ENCODE data around the gene CFAP20DC. TPM values are rescaled to one million over a fixed set of nuclear protein-coding genes. Genes with fewer than 3 reads are reported as not detected.

The CFAP20DC gene
- total RNA-seq, 1 donor from 2014 or later, result 0.57 TPM

DNA sequence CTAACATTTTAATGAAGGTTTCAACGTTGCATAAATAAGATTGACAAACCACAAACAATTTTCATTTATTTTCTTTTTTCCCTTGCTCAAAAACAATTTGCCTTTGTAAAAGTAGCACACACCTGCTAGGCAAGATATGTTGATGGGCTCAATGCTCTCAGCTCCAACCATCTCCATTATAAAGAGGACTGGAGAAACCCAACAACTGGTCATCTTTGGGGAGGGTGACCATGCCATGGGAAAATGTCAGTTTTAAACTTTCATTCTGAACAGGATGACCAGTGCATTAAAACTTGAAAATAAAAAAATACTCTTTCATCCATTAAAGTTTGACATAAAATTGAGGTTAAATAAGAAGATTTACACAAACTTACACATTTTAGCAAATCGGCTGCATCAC is 183.7 kb downstream of the CFAP20DC start:
- Histone ChIP-seq H3K4me1 (ENCODE audit: insufficient read depth, low read length) (no peaks in the 10 kb centered on the region), H3K36me3 (ENCODE audit: insufficient read depth, low read length) (no peaks in the 10 kb centered on the region), H3K79me2 (ENCODE audit: insufficient read depth, low read length) (no peaks in the 10 kb centered on the region), H3K9ac (ENCODE audit: low read length) (no peak overlapping the region), H3K27ac (ENCODE audit: low read depth, low read length) (no peak overlapping the region), H2AFZ (ENCODE audit: low read depth, low read length) (no peak overlapping the region), H3K4me2 (ENCODE audit: low read length) (no peak overlapping the region), H4K20me1 (ENCODE audit: insufficient read depth, low read length) (no peaks in the 10 kb centered on the region), H3K4me3 (ENCODE audit: insufficient read depth, low read depth, low read length) (no peak overlapping the region), H3K27me3 (ENCODE audit: insufficient read depth, low read length) (no peaks in the 10 kb centered on the region), H3K9me3 (ENCODE audit: insufficient read depth, low read depth, low read length) (no peaks in the 10 kb centered on the region)
- Mint-ChIP-seq H3K9me3 (ENCODE audit: unreplicated experiment) (no peaks in the 10 kb centered on the region), H3K27ac (ENCODE audit: unreplicated experiment) (no peak overlapping the region), H3K4me3 (ENCODE audit: unreplicated experiment) (no peak overlapping the region), H3K36me3 (ENCODE audit: low read depth, unreplicated experiment) (no peaks in the 10 kb centered on the region), H3K27me3 (ENCODE audit: low read depth, unreplicated experiment) (no peaks in the 10 kb centered on the region), H3K4me1 (ENCODE audit: low read depth, unreplicated experiment) (no peaks in the 10 kb centered on the region)
- no peak for DNase-seq (ENCODE audit: low read depth)
- TF ChIP-seq, protein P1, sequence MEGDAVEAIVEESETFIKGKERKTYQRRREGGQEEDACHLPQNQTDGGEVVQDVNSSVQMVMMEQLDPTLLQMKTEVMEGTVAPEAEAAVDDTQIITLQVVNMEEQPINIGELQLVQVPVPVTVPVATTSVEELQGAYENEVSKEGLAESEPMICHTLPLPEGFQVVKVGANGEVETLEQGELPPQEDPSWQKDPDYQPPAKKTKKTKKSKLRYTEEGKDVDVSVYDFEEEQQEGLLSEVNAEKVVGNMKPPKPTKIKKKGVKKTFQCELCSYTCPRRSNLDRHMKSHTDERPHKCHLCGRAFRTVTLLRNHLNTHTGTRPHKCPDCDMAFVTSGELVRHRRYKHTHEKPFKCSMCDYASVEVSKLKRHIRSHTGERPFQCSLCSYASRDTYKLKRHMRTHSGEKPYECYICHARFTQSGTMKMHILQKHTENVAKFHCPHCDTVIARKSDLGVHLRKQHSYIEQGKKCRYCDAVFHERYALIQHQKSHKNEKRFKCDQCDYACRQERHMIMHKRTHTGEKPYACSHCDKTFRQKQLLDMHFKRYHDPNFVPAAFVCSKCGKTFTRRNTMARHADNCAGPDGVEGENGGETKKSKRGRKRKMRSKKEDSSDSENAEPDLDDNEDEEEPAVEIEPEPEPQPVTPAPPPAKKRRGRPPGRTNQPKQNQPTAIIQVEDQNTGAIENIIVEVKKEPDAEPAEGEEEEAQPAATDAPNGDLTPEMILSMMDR (IDR thresholded peaks at IDR 0.05; ENCODE audit: insufficient read depth, low read depth, low read length), result no peak
- no peak for TF ChIP-seq EZH2 (IDR thresholded peaks at IDR 0.05; ENCODE audit: insufficient read depth, low read length)
- no peak for FAIRE-seq

DNA sequence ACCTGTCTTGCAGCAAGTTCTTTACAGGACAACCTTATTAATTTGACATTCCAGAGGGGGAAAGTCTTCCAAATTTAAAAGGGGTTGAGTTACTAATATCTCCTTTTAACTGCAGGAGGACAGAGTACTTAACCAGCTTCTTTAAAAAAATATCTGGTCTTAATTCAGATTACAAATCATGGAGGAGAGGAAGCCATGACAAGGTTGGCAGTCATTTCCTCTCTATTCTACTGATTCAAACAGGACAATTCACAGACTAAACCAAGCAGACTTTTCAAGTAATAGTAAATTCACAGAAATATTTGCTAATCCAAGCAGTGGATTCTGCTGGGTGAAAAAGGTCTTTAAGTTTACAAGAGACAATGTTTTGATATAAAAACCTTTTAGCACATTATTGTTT is 185.3 kb downstream of the CFAP20DC start:
- H3K36me3 ChIP-seq (ENCODE audit: insufficient read depth, low read length), result no peaks in the 10 kb centered on the region
- Mint-ChIP-seq H3K27ac (ENCODE audit: unreplicated experiment) (no peak overlapping the region), H3K4me1 (ENCODE audit: low read depth, unreplicated experiment) (no peaks in the 10 kb centered on the region), H3K36me3 (ENCODE audit: low read depth, unreplicated experiment) (no peaks in the 10 kb centered on the region), H3K27me3 (ENCODE audit: low read depth, unreplicated experiment) (no peaks in the 10 kb centered on the region), H3K9me3 (ENCODE audit: unreplicated experiment) (no peaks in the 10 kb centered on the region), H3K4me3 (ENCODE audit: unreplicated experiment) (no peak overlapping the region)
- H3K4me2 ChIP-seq (ENCODE audit: low read length), result no peak overlapping the region
- no peak overlapping the region for H2AFZ ChIP-seq (ENCODE audit: low read depth, low read length)
- no peaks in the 10 kb centered on the region for H4K20me1 ChIP-seq (ENCODE audit: insufficient read depth, low read length)
- H3K27me3 ChIP-seq (ENCODE audit: insufficient read depth, low read length), result no peaks in the 10 kb centered on the region
- TF ChIP-seq, protein P1 (IDR thresholded peaks at IDR 0.05; ENCODE audit: insufficient read depth, low read depth, low read length), result no peak
- no peak for TF ChIP-seq EZH2 (IDR thresholded peaks at IDR 0.05; ENCODE audit: insufficient read depth, low read length)
- no peaks in the 10 kb centered on the region for H3K79me2 ChIP-seq (ENCODE audit: insufficient read depth, low read length)
- no peak overlapping the region for H3K9ac ChIP-seq (ENCODE audit: low read length)
- H3K4me3 ChIP-seq (ENCODE audit: insufficient read depth, low read depth, low read length), result no peak overlapping the region
- DNase-seq (ENCODE audit: low read depth), result no peak
- no peaks in the 10 kb centered on the region for H3K4me1 ChIP-seq (ENCODE audit: insufficient read depth, low read length)
- H3K27ac ChIP-seq (ENCODE audit: low read depth, low read length), result no peak overlapping the region
- H3K9me3 ChIP-seq (ENCODE audit: insufficient read depth, low read depth, low read length), result no peaks in the 10 kb centered on the region
- no peak for FAIRE-seq

DNA sequence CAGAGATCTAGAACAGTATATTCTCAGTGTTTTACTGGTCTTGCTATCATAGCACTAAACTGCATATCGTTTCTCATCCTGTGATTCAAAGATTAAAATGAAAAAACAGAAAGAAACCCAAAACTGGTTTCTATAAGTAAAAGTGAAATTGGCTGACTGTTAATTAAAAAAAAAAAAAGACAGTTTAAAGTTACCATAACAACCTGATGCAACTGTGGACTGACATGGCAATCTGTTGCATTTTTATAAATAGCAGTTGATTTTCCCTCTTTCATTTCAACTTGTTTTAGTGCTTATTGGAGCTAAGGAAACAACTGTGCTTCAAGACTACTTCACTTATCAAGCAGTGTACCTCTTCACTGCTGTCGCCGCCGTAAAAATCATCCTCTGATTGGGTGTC is 186.6 kb downstream of the CFAP20DC start:
- Histone ChIP-seq H3K4me1 (ENCODE audit: insufficient read depth, low read length) (no peaks in the 10 kb centered on the region), H3K9me3 (ENCODE audit: insufficient read depth, low read depth, low read length) (no peaks in the 10 kb centered on the region), H3K27ac (ENCODE audit: low read depth, low read length) (no peak overlapping the region), H3K4me3 (ENCODE audit: insufficient read depth, low read depth, low read length) (no peak overlapping the region), H4K20me1 (ENCODE audit: insufficient read depth, low read length) (no peaks in the 10 kb centered on the region), H3K36me3 (ENCODE audit: insufficient read depth, low read length) (no peaks in the 10 kb centered on the region), H2AFZ (ENCODE audit: low read depth, low read length) (no peak overlapping the region), H3K27me3 (ENCODE audit: insufficient read depth, low read length) (no peaks in the 10 kb centered on the region), H3K79me2 (ENCODE audit: insufficient read depth, low read length) (no peaks in the 10 kb centered on the region), H3K9ac (ENCODE audit: low read length) (no peak overlapping the region), H3K4me2 (ENCODE audit: low read length) (no peak overlapping the region)
- FAIRE-seq (peak; percentile 17), DNase-seq (ENCODE audit: low read depth) (no peak)
- TF ChIP-seq, protein P1 (IDR thresholded peaks at IDR 0.05; ENCODE audit: insufficient read depth, low read depth, low read length), result no peak
- no peak for TF ChIP-seq EZH2 (IDR thresholded peaks at IDR 0.05; ENCODE audit: insufficient read depth, low read length)
- H3K4me1 Mint-ChIP-seq (ENCODE audit: low read depth, unreplicated experiment), result no peaks in the 10 kb centered on the region
- no peak overlapping the region for H3K4me3 Mint-ChIP-seq (ENCODE audit: unreplicated experiment)
- no peak overlapping the region for H3K27ac Mint-ChIP-seq (ENCODE audit: unreplicated experiment)
- H3K36me3 Mint-ChIP-seq (ENCODE audit: low read depth, unreplicated experiment), result no peaks in the 10 kb centered on the region
- H3K27me3 Mint-ChIP-seq (ENCODE audit: low read depth, unreplicated experiment), result no peaks in the 10 kb centered on the region
- no peaks in the 10 kb centered on the region for H3K9me3 Mint-ChIP-seq (ENCODE audit: unreplicated experiment)
